ENCODE data around the gene NRP1.

The NRP1 gene

GRCh38 chr10:33215635-33216034 is 118.8 kb downstream of the NRP1 start:
- Histone ChIP-seq H3K36me3 (ENCODE audit: insufficient read depth, low read length) (peaks cover 2% of the 10 kb centered on the region; the same call in 1 of the 2 replicates), H3K4me1 (ENCODE audit: insufficient read depth, low read length) (no peaks in the 10 kb centered on the region), H3K9me3 (ENCODE audit: control insufficient read depth, insufficient read depth, low read length) (no peaks in the 10 kb centered on the region), H3K9ac (ENCODE audit: low read depth, low read length) (no peak overlapping the region)

GRCh38 chr10:33215154-33215553 is 119.3 kb downstream of the NRP1 start:
- no peaks in the 10 kb centered on the region for H3K9me3 ChIP-seq (ENCODE audit: control insufficient read depth, insufficient read depth, low read length)
- peaks cover 2% of the 10 kb centered on the region; the same call in 1 of the 2 replicates for H3K36me3 ChIP-seq (ENCODE audit: insufficient read depth, low read length)
- H3K4me1 ChIP-seq (ENCODE audit: insufficient read depth, low read length) = no peaks in the 10 kb centered on the region
- H3K9ac ChIP-seq (ENCODE audit: low read depth, low read length) = no peak overlapping the region

- peaks cover 2% of the 10 kb centered on the region; the same call in 1 of the 2 replicates for H3K36me3 ChIP-seq (ENCODE audit: insufficient read depth, low read length)
- no peaks in the 10 kb centered on the region for H3K4me1 ChIP-seq (ENCODE audit: insufficient read depth, low read length)
- no peak overlapping the region for H3K9ac ChIP-seq (ENCODE audit: low read depth, low read length)
- H3K9me3 ChIP-seq (ENCODE audit: control insufficient read depth, insufficient read depth, low read length) = no peaks in the 10 kb centered on the region
Measured at GRCh38 chr10:33214174-33214573, 120.3 kb downstream of the NRP1 start.

- Histone ChIP-seq H3K9me3 (ENCODE audit: control insufficient read depth, insufficient read depth, low read length) (no peaks in the 10 kb centered on the region), H3K9ac (ENCODE audit: low read depth, low read length) (no peak overlapping the region), H3K4me1 (ENCODE audit: insufficient read depth, low read length) (no peaks in the 10 kb centered on the region), H3K36me3 (ENCODE audit: insufficient read depth, low read length) (peaks cover 2% of the 10 kb centered on the region; the same call in 1 of the 2 replicates)
Measured at GRCh38 chr10:33212061-33212748, 122.3 kb downstream of the NRP1 start.

- Histone ChIP-seq H3K4me1 (ENCODE audit: insufficient read depth, low read length) (no peaks in the 10 kb centered on the region), H3K9ac (ENCODE audit: low read depth, low read length) (no peak overlapping the region), H3K36me3 (ENCODE audit: insufficient read depth, low read length) (peaks cover 2% of the 10 kb centered on the region; the same call in 1 of the 2 replicates), H3K9me3 (ENCODE audit: control insufficient read depth, insufficient read depth, low read length) (no peaks in the 10 kb centered on the region)
Measured at GRCh38 chr10:33211106-33211878, 123.2 kb downstream of the NRP1 start.

GRCh38 chr10:33209802-33210201 is 124.7 kb downstream of the NRP1 start:
- Histone ChIP-seq H3K4me1 (ENCODE audit: insufficient read depth, low read length) (no peaks in the 10 kb centered on the region), H3K9ac (ENCODE audit: low read depth, low read length) (no peak overlapping the region), H3K9me3 (ENCODE audit: control insufficient read depth, insufficient read depth, low read length) (no peaks in the 10 kb centered on the region; the same call in 1 of the 2 replicates), H3K36me3 (ENCODE audit: insufficient read depth, low read length) (peaks cover 2% of the 10 kb centered on the region; the same call in 1 of the 2 replicates)

- Histone ChIP-seq H3K4me1 (ENCODE audit: insufficient read depth, low read length) (no peaks in the 10 kb centered on the region), H3K36me3 (ENCODE audit: insufficient read depth, low read length) (no peaks in the 10 kb centered on the region; the same call in 1 of the 2 replicates), H3K9me3 (ENCODE audit: control insufficient read depth, insufficient read depth, low read length) (no peaks in the 10 kb centered on the region; the same call in 1 of the 2 replicates), H3K9ac (ENCODE audit: low read depth, low read length) (no peak overlapping the region)
Measured at GRCh38 chr10:33208166-33208565, 126.3 kb downstream of the NRP1 start.

GRCh38 chr10:33204031-33204430 is 130.4 kb downstream of the NRP1 start:
- Histone ChIP-seq H3K4me1 (ENCODE audit: insufficient read depth, low read length) (no peaks in the 10 kb centered on the region), H3K9ac (ENCODE audit: low read depth, low read length) (no peak overlapping the region), H3K9me3 (ENCODE audit: control insufficient read depth, insufficient read depth, low read length) (no peaks in the 10 kb centered on the region; the same call in 1 of the 2 replicates), H3K36me3 (ENCODE audit: insufficient read depth, low read length) (peaks cover 3% of the 10 kb centered on the region)

GRCh38 chr10:33201971-33202370 is 132.5 kb downstream of the NRP1 start:
- Histone ChIP-seq H3K9ac (ENCODE audit: low read depth, low read length) (no peak overlapping the region), H3K9me3 (ENCODE audit: control insufficient read depth, insufficient read depth, low read length) (no peaks in the 10 kb centered on the region; the same call in 1 of the 2 replicates), H3K36me3 (ENCODE audit: insufficient read depth, low read length) (peaks cover 3% of the 10 kb centered on the region), H3K4me1 (ENCODE audit: insufficient read depth, low read length) (no peaks in the 10 kb centered on the region)

- no peak overlapping the region for H3K9ac ChIP-seq (ENCODE audit: low read depth, low read length)
- H3K36me3 ChIP-seq (ENCODE audit: insufficient read depth, low read length) = peaks cover 7% of the 10 kb centered on the region
- H3K9me3 ChIP-seq (ENCODE audit: control insufficient read depth, insufficient read depth, low read length) = no peaks in the 10 kb centered on the region; the same call in 1 of the 2 replicates
- H3K4me1 ChIP-seq (ENCODE audit: insufficient read depth, low read length) = no peaks in the 10 kb centered on the region
Measured at GRCh38 chr10:33201056-33201780, 133.2 kb downstream of the NRP1 start.

- Histone ChIP-seq H3K36me3 (ENCODE audit: insufficient read depth, low read length) (peaks cover 7% of the 10 kb centered on the region), H3K9ac (ENCODE audit: low read depth, low read length) (no peak overlapping the region), H3K9me3 (ENCODE audit: control insufficient read depth, insufficient read depth, low read length) (no peaks in the 10 kb centered on the region), H3K4me1 (ENCODE audit: insufficient read depth, low read length) (no peaks in the 10 kb centered on the region)
Measured at GRCh38 chr10:33199731-33200232, 134.7 kb downstream of the NRP1 start.

- no peak overlapping the region for H3K9ac ChIP-seq (ENCODE audit: low read depth, low read length)
- H3K36me3 ChIP-seq (ENCODE audit: insufficient read depth, low read length) = peaks cover 7% of the 10 kb centered on the region
- peaks cover under 1% of the 10 kb centered on the region; the same call in 1 of the 2 replicates for H3K4me1 ChIP-seq (ENCODE audit: insufficient read depth, low read length)
- no peaks in the 10 kb centered on the region for H3K9me3 ChIP-seq (ENCODE audit: control insufficient read depth, insufficient read depth, low read length)
Measured at GRCh38 chr10:33198610-33199009, 135.9 kb downstream of the NRP1 start.

GRCh38 chr10:33196710-33197491 is 137.6 kb downstream of the NRP1 start:
- Histone ChIP-seq H3K4me1 (ENCODE audit: insufficient read depth, low read length) (peaks cover 3% of the 10 kb centered on the region; the same call in 1 of the 2 replicates), H3K9me3 (ENCODE audit: control insufficient read depth, insufficient read depth, low read length) (no peaks in the 10 kb centered on the region), H3K36me3 (ENCODE audit: insufficient read depth, low read length) (peaks cover 4% of the 10 kb centered on the region; the same call in 1 of the 2 replicates), H3K9ac (ENCODE audit: low read depth, low read length) (no peak overlapping the region)
